ES-I3 (cell line): ENCODE data around the gene NARS2.
"Not testable (repeated sequence)": the region's sequence is repeated elsewhere in the genome, so short reads cannot be mapped to it uniquely, and the experiment has no call there.

Experiments
- H3K36me3 ChIP-seq: 2 replicates; pipeline ENCODE4 v1.6.1; 2013; ENCODE audit warnings: mild to moderate bottlenecking, low read length, control low read depth, moderate library complexity; ENCODE audit not compliant: insufficient read depth
- H3K4me1 ChIP-seq: 2 replicates; pipeline ENCODE4 v1.6.1; 2013; ENCODE audit warnings: mild to moderate bottlenecking, control low read depth, low read length; ENCODE audit not compliant: insufficient read depth
- H3K9ac ChIP-seq: 2 replicates; pipeline ENCODE4 v1.6.1; 2013; ENCODE audit warnings: low read depth, mild to moderate bottlenecking, low read length, moderate library complexity
- H3K9me3 ChIP-seq: 2 replicates; pipeline ENCODE4 v1.6.1; 2013; ENCODE audit warnings: mild to moderate bottlenecking, low read length, moderate library complexity; ENCODE audit not compliant: control insufficient read depth, insufficient read depth

The NARS2 gene

GRCh38 chr11:78470861-78471442, 103.7 kb downstream of the NARS2 start:
- H3K9ac ChIP-seq = no peak overlapping the region
- H3K36me3 ChIP-seq = no peaks in the 10 kb centered on the region
- H3K9me3 ChIP-seq = no peaks in the 10 kb centered on the region
- H3K4me1 ChIP-seq = no peaks in the 10 kb centered on the region

GRCh38 chr11:78469896-78470295, 104.8 kb downstream of the NARS2 start:
- H3K36me3 ChIP-seq = no peaks in the 10 kb centered on the region
- no peaks in the 10 kb centered on the region for H3K9me3 ChIP-seq
- H3K9ac ChIP-seq = no peak overlapping the region
- H3K4me1 ChIP-seq = no peaks in the 10 kb centered on the region

- Histone ChIP-seq H3K36me3 (no peaks in the 10 kb centered on the region), H3K9me3 (no peaks in the 10 kb centered on the region), H3K9ac (no peak overlapping the region), H3K4me1 (no peaks in the 10 kb centered on the region)
Observed at GRCh38 chr11:78467931-78468330, 106.7 kb downstream of the NARS2 start.

GRCh38 chr11:78467370-78467769, 107.3 kb downstream of the NARS2 start:
- Histone ChIP-seq H3K4me1 (no peaks in the 10 kb centered on the region), H3K9me3 (no peaks in the 10 kb centered on the region), H3K9ac (no peak overlapping the region), H3K36me3 (no peaks in the 10 kb centered on the region)

GRCh38 chr11:78465169-78465942, 109.3 kb downstream of the NARS2 start:
- Histone ChIP-seq H3K36me3 (no peaks in the 10 kb centered on the region), H3K4me1 (no peaks in the 10 kb centered on the region), H3K9me3 (no peaks in the 10 kb centered on the region), H3K9ac (no peak overlapping the region)

GRCh38 chr11:78464787-78465168, 109.9 kb downstream of the NARS2 start:
- H3K9ac ChIP-seq, H3K9me3 ChIP-seq, H3K4me1 ChIP-seq, H3K36me3 ChIP-seq: not testable (repeated sequence)

GRCh38 chr11:78460471-78460870, 114.2 kb downstream of the NARS2 start:
- no peak overlapping the region for H3K9ac ChIP-seq
- no peaks in the 10 kb centered on the region for H3K36me3 ChIP-seq
- H3K9me3 ChIP-seq = no peaks in the 10 kb centered on the region
- H3K4me1 ChIP-seq = no peaks in the 10 kb centered on the region

GRCh38 chr11:78459738-78460137, 114.9 kb downstream of the NARS2 start:
- H3K9me3 ChIP-seq = no peaks in the 10 kb centered on the region
- H3K9ac ChIP-seq = no peak overlapping the region
- no peaks in the 10 kb centered on the region for H3K4me1 ChIP-seq
- H3K36me3 ChIP-seq = no peaks in the 10 kb centered on the region

- Histone ChIP-seq H3K4me1 (no peaks in the 10 kb centered on the region), H3K36me3 (no peaks in the 10 kb centered on the region), H3K9me3 (no peaks in the 10 kb centered on the region), H3K9ac (no peak overlapping the region)
Observed at GRCh38 chr11:78457448-78457847, 117.2 kb downstream of the NARS2 start.

GRCh38 chr11:78453140-78453935, 121.3 kb downstream of the NARS2 start:
- H3K9me3 ChIP-seq = no peaks in the 10 kb centered on the region
- H3K4me1 ChIP-seq = no peaks in the 10 kb centered on the region
- H3K36me3 ChIP-seq = no peaks in the 10 kb centered on the region
- H3K9ac ChIP-seq = no peak overlapping the region

- Histone ChIP-seq H3K9ac (no peak overlapping the region), H3K9me3 (no peaks in the 10 kb centered on the region), H3K36me3 (no peaks in the 10 kb centered on the region), H3K4me1 (no peaks in the 10 kb centered on the region)
Observed at GRCh38 chr11:78451371-78452150, 123.1 kb downstream of the NARS2 start.

GRCh38 chr11:78450866-78451265, 123.8 kb downstream of the NARS2 start:
- H3K9me3 ChIP-seq = no peaks in the 10 kb centered on the region
- H3K9ac ChIP-seq = no peak overlapping the region
- no peaks in the 10 kb centered on the region for H3K4me1 ChIP-seq
- H3K36me3 ChIP-seq = no peaks in the 10 kb centered on the region

- Histone ChIP-seq H3K9me3 (no peaks in the 10 kb centered on the region), H3K36me3 (no peaks in the 10 kb centered on the region), H3K9ac (no peak overlapping the region), H3K4me1 (no peaks in the 10 kb centered on the region)
Observed at GRCh38 chr11:78449866-78450265, 124.8 kb downstream of the NARS2 start.

- Histone ChIP-seq H3K4me1 (no peaks in the 10 kb centered on the region), H3K36me3 (no peaks in the 10 kb centered on the region), H3K9me3 (no peaks in the 10 kb centered on the region)
Observed at GRCh38 chr11:78446210-78446609, 128.5 kb downstream of the NARS2 start.

More at GRCh38 chr11:78446210-78446609, 128.5 kb downstream of the NARS2 start:
- H3K9ac ChIP-seq = no peak overlapping the region
